GM12892 (cell line): Measurements from ENCODE around the gene DTNB.

ENCODE experiments used
- POLR2A ChIP-seq: IDR thresholded peaks from 2 replicates; pipeline ENCODE4 v1.6.1; 2011; ENCODE audit warnings: low read depth, low read length, control low read depth
- POLR2AphosphoS5 ChIP-seq: IDR thresholded peaks from 2 replicates; pipeline ENCODE4 v1.6.1; 2011; ENCODE audit warnings: low read depth, low read length, control low read depth

DNA sequence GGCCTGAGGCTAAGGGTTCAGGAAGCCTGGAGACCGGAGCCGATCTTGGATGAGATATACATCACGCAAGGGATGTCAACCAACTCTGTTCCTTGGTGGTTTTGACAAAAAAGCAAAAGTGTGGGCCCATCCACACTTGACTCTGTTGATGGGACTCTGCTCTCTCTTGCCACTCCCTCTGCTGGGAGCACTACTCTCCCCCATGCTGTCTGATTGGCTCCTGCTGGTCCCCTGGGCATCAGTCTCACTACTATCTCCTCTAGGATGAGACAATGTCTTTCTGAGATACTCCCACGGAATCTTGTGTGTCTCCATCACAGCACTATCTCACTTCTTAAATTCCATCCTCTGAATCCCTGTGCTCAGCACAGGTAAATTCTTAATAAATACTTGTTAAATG lies 274.8 kb downstream of the DTNB start:
- TF ChIP-seq POLR2A (no peak), POLR2AphosphoS5 (no peak)
